ENCODE results near the gene BARX2.
A peak's percentile ranks its signal among the peaks of the same experiment; 100 is the strongest.

Gene BARX2

GRCh38 chr11:129434641-129435498 lies 59.2 kb downstream of the BARX2 start:
- DNase-seq (ENCODE audit: low read depth) = peak; percentile 68
- H3K4me3 ChIP-seq (ENCODE audit: low read length) = no peak overlapping the region
- no peak for TF ChIP-seq CTCF (IDR thresholded peaks at IDR 0.05; ENCODE audit: insufficient read depth, low read depth, low read length, missing control alignments)

GRCh38 chr11:129435499-129436245 lies 60.0 kb downstream of the BARX2 start:
- no peak for TF ChIP-seq CTCF (IDR thresholded peaks at IDR 0.05; ENCODE audit: insufficient read depth, low read depth, low read length, missing control alignments)
- DNase-seq (ENCODE audit: low read depth) = peak; percentile 80
- H3K4me3 ChIP-seq (ENCODE audit: low read length) = no peak overlapping the region

- DNase-seq (ENCODE audit: low read depth) = peak; percentile 82
- no peak for TF ChIP-seq CTCF (IDR thresholded peaks at IDR 0.05; ENCODE audit: insufficient read depth, low read depth, low read length, missing control alignments)
Observed at GRCh38 chr11:129436573-129436972, 60.9 kb downstream of the BARX2 start.

GRCh38 chr11:129440028-129440713 lies 64.5 kb downstream of the BARX2 start:
- H3K4me3 ChIP-seq (ENCODE audit: low read length) = no peak overlapping the region
- peak; percentile 100 for DNase-seq (ENCODE audit: low read depth)
- TF ChIP-seq CTCF (IDR thresholded peaks at IDR 0.05; ENCODE audit: insufficient read depth, low read depth, low read length, missing control alignments) = no peak

More at GRCh38 chr11:129436573-129436972, 60.9 kb downstream of the BARX2 start:
- no peak overlapping the region for H3K4me3 ChIP-seq (ENCODE audit: low read length)

- DNase-seq (ENCODE audit: low read depth) = no peak
- H3K4me3 ChIP-seq (ENCODE audit: low read length) = no peak overlapping the region
- TF ChIP-seq CTCF (IDR thresholded peaks at IDR 0.05; ENCODE audit: insufficient read depth, low read depth, low read length, missing control alignments) = no peak
Observed at GRCh38 chr11:129442171-129442570, 66.5 kb downstream of the BARX2 start.

GRCh38 chr11:129443276-129443675 lies 67.6 kb downstream of the BARX2 start:
- H3K4me3 ChIP-seq (ENCODE audit: low read length) = no peak overlapping the region
- no peak for TF ChIP-seq CTCF (IDR thresholded peaks at IDR 0.05; ENCODE audit: insufficient read depth, low read depth, low read length, missing control alignments)
- DNase-seq (ENCODE audit: low read depth) = no peak
